ELR (cell line): ENCODE data around the gene FMNL3.

ENCODE experiments used
- DNase-seq: peaks from one replicate; pipeline ENCODE4 v3.0.0-alpha.2; 2015; ENCODE audit warnings: low read depth

FMNL3 gene

DNA sequence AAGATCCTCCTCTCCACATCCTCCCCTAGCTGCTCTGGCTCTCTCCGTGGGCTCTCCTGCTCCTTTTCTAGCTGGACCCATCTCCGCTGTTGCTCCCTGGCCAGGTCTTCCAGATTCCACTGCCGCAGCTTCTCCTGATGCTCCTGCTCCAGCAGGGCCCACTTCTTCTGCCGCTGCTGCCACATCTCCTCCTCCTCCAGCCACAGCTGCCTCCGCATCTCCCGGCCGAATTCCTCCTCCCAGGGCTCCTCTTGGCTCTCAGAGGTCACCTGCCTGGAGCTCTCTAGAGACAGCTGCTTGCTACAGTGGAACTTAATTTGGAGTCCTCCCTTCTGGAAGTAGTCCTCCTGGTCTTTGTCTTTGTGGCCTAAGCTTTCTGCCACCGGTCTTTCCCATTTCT, 107.2 kb downstream of the FMNL3 start:
- no peak for DNase-seq

DNA sequence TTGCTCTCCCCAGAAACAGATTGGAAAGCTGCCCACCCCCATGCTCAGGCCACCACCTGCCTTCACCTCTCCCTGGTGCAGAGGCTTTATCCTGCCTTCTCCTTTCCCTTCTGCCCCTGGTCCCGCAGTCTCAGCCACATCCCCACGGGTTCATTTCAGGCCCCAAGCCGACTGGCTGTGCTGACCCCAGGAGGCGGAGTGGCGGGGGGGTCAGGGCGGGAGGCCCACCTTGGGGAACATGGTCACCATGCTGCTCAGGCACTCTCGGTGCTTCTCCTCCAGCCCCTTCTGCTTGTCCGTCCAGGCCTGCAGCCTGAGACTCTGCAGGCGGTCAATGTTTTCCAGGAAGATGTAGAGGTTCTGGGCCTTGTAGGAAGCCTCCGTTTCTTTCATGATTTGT, 108.7 kb downstream of the FMNL3 start:
- DNase-seq, result no peak

DNA sequence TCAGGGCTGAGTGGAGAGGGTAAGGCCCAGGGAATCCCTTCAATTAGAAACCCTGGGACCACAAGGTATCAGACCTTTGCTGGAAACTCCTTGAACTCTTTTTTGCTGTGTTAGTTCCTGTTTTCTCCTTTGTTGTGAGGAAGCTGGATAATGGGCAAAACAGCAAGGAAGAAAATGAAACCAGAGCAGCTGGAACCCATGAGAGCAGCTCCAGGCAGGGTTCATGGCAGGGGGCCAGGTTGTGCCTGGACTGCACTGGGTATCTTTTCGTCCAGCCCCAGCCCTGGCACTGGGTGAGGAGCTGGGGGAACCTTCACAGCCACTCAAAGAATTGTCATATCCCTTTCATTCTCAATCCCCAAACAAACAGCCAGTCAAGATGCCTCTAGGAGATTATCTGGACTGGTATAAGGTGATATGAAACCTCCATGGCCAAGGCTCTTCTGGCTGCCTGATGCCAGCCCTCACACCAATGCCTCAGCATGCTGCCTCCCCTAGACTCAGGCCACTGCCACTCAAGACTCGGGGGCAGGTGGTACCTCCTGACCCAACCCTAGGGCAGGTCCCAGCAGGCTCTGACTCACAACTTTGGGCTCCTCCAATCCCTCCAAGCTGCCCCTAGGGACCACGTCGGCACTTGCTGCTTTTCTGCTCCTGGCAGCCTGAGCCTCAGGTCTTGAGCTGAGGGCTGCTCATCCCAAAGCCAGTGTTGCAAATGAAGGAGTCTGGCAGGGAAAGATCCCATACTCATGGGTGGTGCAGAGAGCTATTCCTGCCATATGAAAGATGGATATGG, 118.3 kb downstream of the FMNL3 start:
- no peak for DNase-seq

DNA sequence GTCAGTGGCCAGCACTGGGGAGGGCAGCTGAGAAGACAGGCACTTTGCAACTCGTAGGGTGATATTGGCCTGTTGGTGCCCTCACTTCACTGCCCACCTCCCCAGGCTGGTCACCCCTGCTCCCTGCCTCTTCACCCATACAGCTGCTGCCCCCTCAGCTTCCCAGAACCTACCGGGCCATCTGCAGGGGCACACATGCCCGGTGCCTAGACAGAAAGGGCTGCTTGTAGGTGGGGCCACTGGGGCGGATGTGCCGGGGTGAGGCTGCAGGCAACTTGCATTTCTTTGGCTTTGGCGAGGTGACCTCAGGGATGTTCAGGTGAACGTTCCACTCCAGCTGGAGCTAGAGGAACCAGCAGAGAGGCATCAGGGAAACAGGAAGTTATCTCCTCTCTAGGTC, 118.9 kb downstream of the FMNL3 start:
- DNase-seq, result no peak

DNA sequence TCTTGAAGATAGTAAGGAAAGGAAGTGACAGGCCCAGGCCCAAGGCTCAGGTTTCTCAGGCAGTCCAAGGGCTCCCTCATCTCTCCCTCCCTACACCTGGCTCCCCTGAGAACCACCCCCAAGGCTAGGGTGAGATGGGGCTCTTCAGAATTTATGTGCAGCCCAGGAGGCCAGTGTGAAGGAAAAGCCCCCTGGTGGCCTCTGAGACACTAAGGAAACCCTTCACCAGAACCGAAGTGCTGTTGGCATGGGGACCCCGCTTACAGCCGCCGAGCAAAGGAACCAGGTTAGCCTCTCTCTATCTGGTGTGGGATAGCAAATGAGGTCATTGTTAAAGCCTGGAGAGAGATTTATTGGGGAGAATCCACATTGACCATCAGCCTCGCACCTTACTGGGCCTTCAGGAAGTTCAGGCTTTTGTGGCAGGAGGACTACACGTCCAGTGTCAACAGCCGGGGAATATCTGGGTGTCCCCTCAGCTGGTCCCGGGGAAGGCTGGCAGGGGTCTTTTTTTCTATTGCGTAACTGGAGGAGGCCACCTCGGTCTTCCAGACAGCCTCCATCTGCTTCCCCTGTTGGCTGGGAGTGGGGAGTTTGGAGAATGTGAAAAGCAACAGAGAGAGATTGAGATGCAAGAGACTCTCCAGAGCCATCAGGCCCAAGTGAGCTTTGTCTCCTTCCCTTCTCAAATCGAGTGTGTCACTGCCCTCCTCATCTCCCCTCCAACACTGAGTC, 119.9 kb downstream of the FMNL3 start:
- peak; percentile 19 for DNase-seq
